Mesothelial cell of epicardium (in vitro differentiated cells): Measurements from ENCODE around the gene SFSWAP. TPM values are rescaled to one million over a fixed set of nuclear protein-coding genes. Genes with fewer than 3 reads are reported as not detected.

Experiments
- DNase-seq, 2 experiments: peaks; one replicate each; pipeline ENCODE4 v3.0.0; 2021; ENCODE audit warnings: low spot score in 2 of 2; ENCODE audit not compliant: unreplicated experiment in 2 of 2
- H3K27ac Mint-ChIP-seq: 2 replicates; pipeline ENCODE4 v1.8.0; 2021; ENCODE audit warnings: mixed read lengths
- H3K27me3 Mint-ChIP-seq: 2 replicates; pipeline ENCODE4 v1.8.0; 2021; ENCODE audit warnings: low read depth, mixed read lengths
- H3K36me3 Mint-ChIP-seq: 2 replicates; pipeline ENCODE4 v1.8.0; 2021; ENCODE audit warnings: mixed read lengths
- H3K4me1 Mint-ChIP-seq: 2 replicates; pipeline ENCODE4 v1.8.0; 2021; ENCODE audit warnings: mixed read lengths
- H3K4me3 Mint-ChIP-seq: 2 replicates; pipeline ENCODE4 v1.8.0; 2021; ENCODE audit warnings: mild to moderate bottlenecking, moderate library complexity, mixed read lengths
- H3K9me3 Mint-ChIP-seq: 2 replicates; pipeline ENCODE4 v1.8.0; 2021; ENCODE audit warnings: mixed read lengths
- total RNA-seq: library from RNA; stranded (reverse); gene quantifications from 3 replicates; pipeline ENCODE4 v1.2.1, GENCODE V29; 2021
- TF ChIP-seq, protein P1 (sequence below): fragments of 200-600 bp; sonication (generic); IDR thresholded peaks from one replicate; pipeline ENCODE4 v1.5.0; 2021; ENCODE audit warnings: antibody characterized with exemption; ENCODE audit not compliant: unreplicated experiment

Gene SFSWAP
- total RNA-seq, 1 donor from 2014 or later = 73.0 TPM

GRCh38 chr12:131833288-131833895, 122.5 kb downstream of the SFSWAP start:
- no peak overlapping the region for H3K27ac Mint-ChIP-seq
- no peak for DNase-seq
- peaks cover 36% of the 10 kb centered on the region for H3K27me3 Mint-ChIP-seq
- H3K9me3 Mint-ChIP-seq = no peaks in the 10 kb centered on the region
- no peaks in the 10 kb centered on the region for H3K36me3 Mint-ChIP-seq
- no peak overlapping the region for H3K4me3 Mint-ChIP-seq
- H3K4me1 Mint-ChIP-seq = peaks cover 9% of the 10 kb centered on the region
- TF ChIP-seq, protein P1, sequence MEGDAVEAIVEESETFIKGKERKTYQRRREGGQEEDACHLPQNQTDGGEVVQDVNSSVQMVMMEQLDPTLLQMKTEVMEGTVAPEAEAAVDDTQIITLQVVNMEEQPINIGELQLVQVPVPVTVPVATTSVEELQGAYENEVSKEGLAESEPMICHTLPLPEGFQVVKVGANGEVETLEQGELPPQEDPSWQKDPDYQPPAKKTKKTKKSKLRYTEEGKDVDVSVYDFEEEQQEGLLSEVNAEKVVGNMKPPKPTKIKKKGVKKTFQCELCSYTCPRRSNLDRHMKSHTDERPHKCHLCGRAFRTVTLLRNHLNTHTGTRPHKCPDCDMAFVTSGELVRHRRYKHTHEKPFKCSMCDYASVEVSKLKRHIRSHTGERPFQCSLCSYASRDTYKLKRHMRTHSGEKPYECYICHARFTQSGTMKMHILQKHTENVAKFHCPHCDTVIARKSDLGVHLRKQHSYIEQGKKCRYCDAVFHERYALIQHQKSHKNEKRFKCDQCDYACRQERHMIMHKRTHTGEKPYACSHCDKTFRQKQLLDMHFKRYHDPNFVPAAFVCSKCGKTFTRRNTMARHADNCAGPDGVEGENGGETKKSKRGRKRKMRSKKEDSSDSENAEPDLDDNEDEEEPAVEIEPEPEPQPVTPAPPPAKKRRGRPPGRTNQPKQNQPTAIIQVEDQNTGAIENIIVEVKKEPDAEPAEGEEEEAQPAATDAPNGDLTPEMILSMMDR = peak; percentile 26

- TF ChIP-seq, protein P1 = no peak
- H3K27me3 Mint-ChIP-seq = peaks cover 35% of the 10 kb centered on the region
- H3K4me3 Mint-ChIP-seq = no peak overlapping the region
- H3K9me3 Mint-ChIP-seq = no peaks in the 10 kb centered on the region
- H3K27ac Mint-ChIP-seq = no peak overlapping the region
- peaks cover 9% of the 10 kb centered on the region for H3K4me1 Mint-ChIP-seq
- no peak for DNase-seq
- no peaks in the 10 kb centered on the region for H3K36me3 Mint-ChIP-seq
These were observed 123.2 kb downstream of the SFSWAP start for GRCh38 chr12:131833896-131834641.

GRCh38 chr12:131834798-131835615, 124.1 kb downstream of the SFSWAP start:
- DNase-seq = no peak
- Mint-ChIP-seq H3K27ac (no peak overlapping the region), H3K27me3 (peaks cover 26% of the 10 kb centered on the region), H3K9me3 (no peaks in the 10 kb centered on the region), H3K4me1 (peaks cover 4% of the 10 kb centered on the region), H3K36me3 (no peaks in the 10 kb centered on the region), H3K4me3 (no peak overlapping the region)
- TF ChIP-seq, protein P1 = no peak

- Mint-ChIP-seq H3K4me3 (no peak overlapping the region), H3K27me3 (peaks cover 23% of the 10 kb centered on the region), H3K4me1 (peaks cover 4% of the 10 kb centered on the region), H3K36me3 (no peaks in the 10 kb centered on the region), H3K27ac (no peak overlapping the region), H3K9me3 (no peaks in the 10 kb centered on the region)
- TF ChIP-seq, protein P1 = no peak
- no peak for DNase-seq
These were observed 124.8 kb downstream of the SFSWAP start for GRCh38 chr12:131835616-131836171.

- TF ChIP-seq, protein P1 = peak; percentile 33
- DNase-seq = no peak
- H3K27me3 Mint-ChIP-seq = peaks cover 18% of the 10 kb centered on the region
- no peak overlapping the region for H3K4me3 Mint-ChIP-seq
- no peaks in the 10 kb centered on the region for H3K4me1 Mint-ChIP-seq
- no peaks in the 10 kb centered on the region for H3K36me3 Mint-ChIP-seq
- no peak overlapping the region for H3K27ac Mint-ChIP-seq
- H3K9me3 Mint-ChIP-seq = no peaks in the 10 kb centered on the region
These were observed 125.3 kb downstream of the SFSWAP start for GRCh38 chr12:131836193-131836592.
